ENCODE results near the gene PDE4D.

DNA sequence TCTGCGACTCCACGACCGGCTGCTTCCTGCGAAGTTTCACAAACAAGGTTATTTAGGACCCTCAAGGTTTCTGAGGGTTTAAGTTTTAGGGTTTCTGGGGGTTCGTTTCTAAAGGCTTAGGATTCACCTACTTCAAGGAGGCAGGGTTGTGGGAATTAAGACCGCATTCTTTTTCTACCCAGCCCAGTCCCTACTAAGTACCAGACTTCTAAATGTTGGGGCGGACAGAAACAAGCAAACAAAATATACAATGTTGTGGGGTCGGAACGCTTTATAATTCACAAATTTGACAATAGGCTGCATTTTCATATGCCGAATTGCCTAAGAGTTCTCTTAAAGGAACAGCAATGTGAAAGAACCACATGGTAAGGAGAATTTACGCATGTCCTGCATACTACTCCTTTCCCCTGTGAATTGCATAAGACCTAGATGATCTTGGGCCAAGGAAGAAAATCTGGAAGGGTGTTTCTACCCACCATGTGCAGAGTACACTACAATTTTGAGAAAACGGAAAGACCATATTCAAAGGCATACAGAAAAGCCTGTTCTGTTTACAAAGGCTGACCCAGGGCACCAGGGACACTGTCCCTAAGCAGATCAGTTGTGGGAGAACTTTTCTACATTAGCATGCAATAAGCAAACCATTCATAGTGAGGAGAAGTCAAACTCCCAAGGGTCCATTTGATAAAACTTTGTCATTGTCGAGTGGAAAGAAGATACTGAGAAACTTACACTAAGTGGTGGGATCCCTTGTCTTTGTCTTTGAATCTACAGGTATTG lies 853.3 kb downstream of the PDE4D start:
- TF ChIP-seq, protein P1, sequence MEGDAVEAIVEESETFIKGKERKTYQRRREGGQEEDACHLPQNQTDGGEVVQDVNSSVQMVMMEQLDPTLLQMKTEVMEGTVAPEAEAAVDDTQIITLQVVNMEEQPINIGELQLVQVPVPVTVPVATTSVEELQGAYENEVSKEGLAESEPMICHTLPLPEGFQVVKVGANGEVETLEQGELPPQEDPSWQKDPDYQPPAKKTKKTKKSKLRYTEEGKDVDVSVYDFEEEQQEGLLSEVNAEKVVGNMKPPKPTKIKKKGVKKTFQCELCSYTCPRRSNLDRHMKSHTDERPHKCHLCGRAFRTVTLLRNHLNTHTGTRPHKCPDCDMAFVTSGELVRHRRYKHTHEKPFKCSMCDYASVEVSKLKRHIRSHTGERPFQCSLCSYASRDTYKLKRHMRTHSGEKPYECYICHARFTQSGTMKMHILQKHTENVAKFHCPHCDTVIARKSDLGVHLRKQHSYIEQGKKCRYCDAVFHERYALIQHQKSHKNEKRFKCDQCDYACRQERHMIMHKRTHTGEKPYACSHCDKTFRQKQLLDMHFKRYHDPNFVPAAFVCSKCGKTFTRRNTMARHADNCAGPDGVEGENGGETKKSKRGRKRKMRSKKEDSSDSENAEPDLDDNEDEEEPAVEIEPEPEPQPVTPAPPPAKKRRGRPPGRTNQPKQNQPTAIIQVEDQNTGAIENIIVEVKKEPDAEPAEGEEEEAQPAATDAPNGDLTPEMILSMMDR (IDR thresholded peaks at IDR 0.05) = no peak
- TF ChIP-seq EZH2phosphoT487 (IDR thresholded peaks at IDR 0.05) = peak; percentile 69

Data from neural progenitor cell (in vitro differentiated cells).